ENCODE data around the gene TMEM225B.

Gene TMEM225B

GRCh38 chr7:99601656-99602310 is 3.7 kb downstream of the TMEM225B start:
- H3K14ac ChIP-seq (ENCODE audit: low read length), result peak overlapping the region; percentile 47
- peak overlapping the region; percentile 32 for H3K9ac ChIP-seq (ENCODE audit: low read depth, low read length, poor library complexity)
- no peak overlapping the region for H3K4me3 ChIP-seq (ENCODE audit: low read length in 2 of 2)
- no peak overlapping the region for H3K18ac ChIP-seq (ENCODE audit: low read length)
- no peak overlapping the region for H2AFZ ChIP-seq (ENCODE audit: low read length)
- no peaks in the 10 kb centered on the region for H3K79me1 ChIP-seq (ENCODE audit: low read depth, low read length)
- no CpG with 5 or more reads among the region's 7 CpGs for WGBS, 2 donors (ENCODE audit: extremely low coverage in 2 of 2, insufficient read length in 2 of 2, insufficient replicate concordance in 1 of 2)
- H3K27ac ChIP-seq (replicated peaks; ENCODE audit: low read length), result no peak overlapping the region
- H2BK15ac ChIP-seq (ENCODE audit: low read length), result no peak overlapping the region
- H3K4ac ChIP-seq (ENCODE audit: low read length), result no peak overlapping the region
- H3K9me3 ChIP-seq (replicated peaks in 1 of 2; ENCODE audit: control insufficient read depth in 2 of 2, insufficient read depth in 1 of 2, low read depth in 1 of 2, low read length in 2 of 2), result no peaks in the 10 kb centered on the region
- H2AK5ac ChIP-seq (ENCODE audit: low read depth, low read length), result no peak overlapping the region
- no peak overlapping the region for H2BK120ac ChIP-seq (ENCODE audit: low read depth, low read length)
- H4K8ac ChIP-seq (ENCODE audit: low read depth, low read length), result no peak overlapping the region
- H3K36me3 ChIP-seq (replicated peaks in 1 of 2; ENCODE audit: control insufficient read depth in 2 of 2, insufficient read depth in 2 of 2, low read length in 2 of 2), result no peaks in the 10 kb centered on the region
- H2BK12ac ChIP-seq (ENCODE audit: low read length), result no peak overlapping the region
- H3K4me2 ChIP-seq (ENCODE audit: insufficient read depth, low read length, poor library complexity, severe bottlenecking), result no peak overlapping the region
- H2BK5ac ChIP-seq (ENCODE audit: low read length), result no peak overlapping the region
- H3K23ac ChIP-seq (ENCODE audit: low read depth, low read length, poor library complexity), result no peak overlapping the region
- no peak for DNase-seq (ENCODE audit: low spot score)
- no peaks in the 10 kb centered on the region for H3K27me3 ChIP-seq (ENCODE audit: control insufficient read depth in 3 of 3, insufficient read depth in 3 of 3, low read depth in 1 of 3, low read length in 3 of 3)
- H4K91ac ChIP-seq (ENCODE audit: low read depth, low read length, poor library complexity), result no peak overlapping the region
- H3K4me1 ChIP-seq (ENCODE audit: control insufficient read depth in 2 of 2, insufficient read depth in 1 of 2, low read depth in 1 of 2, low read length in 2 of 2), result no peaks in the 10 kb centered on the region

GRCh38 chr7:99605527-99605926 is 7.5 kb downstream of the TMEM225B start:
- Histone ChIP-seq H2BK15ac (ENCODE audit: low read length) (no peak overlapping the region), H3K23ac (ENCODE audit: low read depth, low read length, poor library complexity) (no peak overlapping the region), H3K4me1 (ENCODE audit: control insufficient read depth in 2 of 2, insufficient read depth in 1 of 2, low read depth in 1 of 2, low read length in 2 of 2) (no peaks in the 10 kb centered on the region), H2BK120ac (ENCODE audit: low read depth, low read length) (no peak overlapping the region), H3K4me3 (ENCODE audit: low read length in 2 of 2) (no peak overlapping the region), H3K36me3 (replicated peaks in 1 of 2; ENCODE audit: control insufficient read depth in 2 of 2, insufficient read depth in 2 of 2, low read length in 2 of 2) (no peaks in the 10 kb centered on the region), H3K14ac (ENCODE audit: low read length) (no peak overlapping the region), H4K91ac (ENCODE audit: low read depth, low read length, poor library complexity) (no peak overlapping the region), H3K79me1 (ENCODE audit: low read depth, low read length) (no peaks in the 10 kb centered on the region), H2AK5ac (ENCODE audit: low read depth, low read length) (no peak overlapping the region), H2BK12ac (ENCODE audit: low read length) (no peak overlapping the region), H2BK5ac (ENCODE audit: low read length) (no peak overlapping the region), H3K27ac (replicated peaks; ENCODE audit: low read length) (no peak overlapping the region), H3K9ac (ENCODE audit: low read depth, low read length, poor library complexity) (no peak overlapping the region), H4K8ac (ENCODE audit: low read depth, low read length) (no peak overlapping the region), H3K9me3 (replicated peaks in 1 of 2; ENCODE audit: control insufficient read depth in 2 of 2, insufficient read depth in 1 of 2, low read depth in 1 of 2, low read length in 2 of 2) (no peaks in the 10 kb centered on the region), H3K27me3 (ENCODE audit: control insufficient read depth in 3 of 3, insufficient read depth in 3 of 3, low read depth in 1 of 3, low read length in 3 of 3) (no peaks in the 10 kb centered on the region), H2AFZ (ENCODE audit: low read length) (no peak overlapping the region), H3K4ac (ENCODE audit: low read length) (no peak overlapping the region), H3K18ac (ENCODE audit: low read length) (no peak overlapping the region), H3K4me2 (ENCODE audit: insufficient read depth, low read length, poor library complexity, severe bottlenecking) (no peak overlapping the region)
- DNase-seq (ENCODE audit: low spot score), result no peak
- WGBS, 2 donors (ENCODE audit: extremely low coverage in 2 of 2, insufficient read length in 2 of 2, insufficient replicate concordance in 1 of 2), result no CpG with 5 or more reads among the region's 7 CpGs

GRCh38 chr7:99606531-99606930 is 8.5 kb downstream of the TMEM225B start:
- no peak overlapping the region for H3K9ac ChIP-seq (ENCODE audit: low read depth, low read length, poor library complexity)
- no peak overlapping the region for H2BK12ac ChIP-seq (ENCODE audit: low read length)
- H3K4me3 ChIP-seq (ENCODE audit: low read length in 2 of 2), result no peak overlapping the region
- no peak overlapping the region for H3K14ac ChIP-seq (ENCODE audit: low read length)
- no peak overlapping the region for H2BK5ac ChIP-seq (ENCODE audit: low read length)
- no peak overlapping the region for H4K8ac ChIP-seq (ENCODE audit: low read depth, low read length)
- no peak overlapping the region for H3K23ac ChIP-seq (ENCODE audit: low read depth, low read length, poor library complexity)
- H2BK15ac ChIP-seq (ENCODE audit: low read length), result no peak overlapping the region
- H3K4me1 ChIP-seq (ENCODE audit: control insufficient read depth in 2 of 2, insufficient read depth in 1 of 2, low read depth in 1 of 2, low read length in 2 of 2), result no peaks in the 10 kb centered on the region
- H2BK120ac ChIP-seq (ENCODE audit: low read depth, low read length), result no peak overlapping the region
- no peak overlapping the region for H4K91ac ChIP-seq (ENCODE audit: low read depth, low read length, poor library complexity)
- no peak overlapping the region for H2AFZ ChIP-seq (ENCODE audit: low read length)
- H3K36me3 ChIP-seq (replicated peaks in 1 of 2; ENCODE audit: control insufficient read depth in 2 of 2, insufficient read depth in 2 of 2, low read length in 2 of 2), result no peaks in the 10 kb centered on the region
- H3K4ac ChIP-seq (ENCODE audit: low read length), result no peak overlapping the region
- no peaks in the 10 kb centered on the region for H3K79me1 ChIP-seq (ENCODE audit: low read depth, low read length)
- H2AK5ac ChIP-seq (ENCODE audit: low read depth, low read length), result no peak overlapping the region
- WGBS, 2 donors (ENCODE audit: extremely low coverage in 2 of 2, insufficient read length in 2 of 2, insufficient replicate concordance in 1 of 2), result no CpG with 5 or more reads among the region's 8 CpGs
- H3K27ac ChIP-seq (replicated peaks; ENCODE audit: low read length), result no peak overlapping the region
- no peak overlapping the region for H3K18ac ChIP-seq (ENCODE audit: low read length)
- DNase-seq (ENCODE audit: low spot score), result no peak
- no peak overlapping the region for H3K4me2 ChIP-seq (ENCODE audit: insufficient read depth, low read length, poor library complexity, severe bottlenecking)
- no peaks in the 10 kb centered on the region for H3K27me3 ChIP-seq (ENCODE audit: control insufficient read depth in 3 of 3, insufficient read depth in 3 of 3, low read depth in 1 of 3, low read length in 3 of 3)
- no peaks in the 10 kb centered on the region for H3K9me3 ChIP-seq (replicated peaks in 1 of 2; ENCODE audit: control insufficient read depth in 2 of 2, insufficient read depth in 1 of 2, low read depth in 1 of 2, low read length in 2 of 2)

GRCh38 chr7:99607548-99607947 is 9.5 kb downstream of the TMEM225B start:
- H3K9me3 ChIP-seq (replicated peaks in 1 of 2; ENCODE audit: control insufficient read depth in 2 of 2, insufficient read depth in 1 of 2, low read depth in 1 of 2, low read length in 2 of 2), result no peaks in the 10 kb centered on the region
- H3K4me3 ChIP-seq (ENCODE audit: low read length in 2 of 2), result no peak overlapping the region
- peak overlapping the region; percentile 17 for H3K14ac ChIP-seq (ENCODE audit: low read length)
- no peak overlapping the region for H3K9ac ChIP-seq (ENCODE audit: low read depth, low read length, poor library complexity)
- peak overlapping the region; percentile 20 for H3K23ac ChIP-seq (ENCODE audit: low read depth, low read length, poor library complexity)
- no peak overlapping the region for H4K91ac ChIP-seq (ENCODE audit: low read depth, low read length, poor library complexity)
- DNase-seq (ENCODE audit: low spot score), result no peak
- no peak overlapping the region for H2AK5ac ChIP-seq (ENCODE audit: low read depth, low read length)
- no peak overlapping the region for H2BK15ac ChIP-seq (ENCODE audit: low read length)
- no peak overlapping the region for H3K4ac ChIP-seq (ENCODE audit: low read length)
- no peak overlapping the region for H4K8ac ChIP-seq (ENCODE audit: low read depth, low read length)
- H3K27ac ChIP-seq (replicated peaks; ENCODE audit: low read length), result no peak overlapping the region
- H3K4me1 ChIP-seq (ENCODE audit: control insufficient read depth in 2 of 2, insufficient read depth in 1 of 2, low read depth in 1 of 2, low read length in 2 of 2), result no peaks in the 10 kb centered on the region
- H3K79me1 ChIP-seq (ENCODE audit: low read depth, low read length), result no peaks in the 10 kb centered on the region
- H2BK120ac ChIP-seq (ENCODE audit: low read depth, low read length), result no peak overlapping the region
- H3K27me3 ChIP-seq (ENCODE audit: control insufficient read depth in 3 of 3, insufficient read depth in 3 of 3, low read depth in 1 of 3, low read length in 3 of 3), result no peaks in the 10 kb centered on the region
- no peak overlapping the region for H2BK12ac ChIP-seq (ENCODE audit: low read length)
- no peak overlapping the region for H3K4me2 ChIP-seq (ENCODE audit: insufficient read depth, low read length, poor library complexity, severe bottlenecking)
- H3K36me3 ChIP-seq (replicated peaks in 1 of 2; ENCODE audit: control insufficient read depth in 2 of 2, insufficient read depth in 2 of 2, low read length in 2 of 2), result no peaks in the 10 kb centered on the region
- H2BK5ac ChIP-seq (ENCODE audit: low read length), result no peak overlapping the region
- no peak overlapping the region for H3K18ac ChIP-seq (ENCODE audit: low read length)
- no CpG with 5 or more reads among the region's 9 CpGs for WGBS, 2 donors (ENCODE audit: extremely low coverage in 2 of 2, insufficient read length in 2 of 2, insufficient replicate concordance in 1 of 2)
- H2AFZ ChIP-seq (ENCODE audit: low read length), result no peak overlapping the region

All from neuronal stem cell (in vitro differentiated cells).